DMS114 treated with DMSO at 0.1 percent for 48 hours (cell line): ENCODE measurements around the gene GABRB1.

Source experiments
- DNase-seq: peaks from one replicate; lab custom pipeline; 2025; ENCODE audit not compliant: unreplicated experiment; lab: John Stamatoyannopoulos, UW

GABRB1 gene

GRCh38 chr4:47465004-47465403 lies 433.6 kb downstream of the GABRB1 start:
- no peak for DNase-seq

DNA sequence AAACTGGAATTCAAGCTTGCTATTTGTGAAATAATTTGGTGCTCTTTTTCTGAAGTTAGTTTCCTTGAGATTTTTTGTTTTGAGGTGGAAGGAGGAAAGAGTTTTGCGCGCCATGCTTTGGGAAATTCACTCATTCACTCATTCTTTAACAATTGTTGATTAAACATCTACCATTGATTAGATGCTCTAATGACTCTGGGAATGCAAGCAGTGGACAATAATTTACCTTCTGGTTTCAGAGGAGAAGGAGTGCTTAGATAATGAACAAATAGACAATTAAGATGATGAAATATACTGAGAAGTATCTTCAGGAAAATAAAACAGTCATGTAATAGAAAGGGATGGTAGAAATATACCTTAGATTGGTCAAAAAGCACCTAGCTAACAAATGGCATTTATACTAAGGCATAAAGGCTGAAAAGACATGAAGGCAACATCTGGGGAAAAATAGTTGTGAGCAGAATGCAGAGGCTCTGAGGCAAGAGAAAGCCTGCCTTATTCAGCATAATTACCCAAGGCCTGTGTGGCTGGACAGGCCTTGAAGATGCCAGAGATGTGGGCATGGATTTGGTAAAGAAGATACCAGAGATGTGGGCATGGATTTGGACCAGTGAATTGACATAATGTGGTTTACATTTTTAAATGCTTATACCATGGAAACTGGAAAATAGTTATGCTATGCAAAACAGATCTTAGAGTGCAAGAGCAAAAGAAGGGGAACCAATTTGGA lies 434.9 kb downstream of the GABRB1 start:
- no peak for DNase-seq

GRCh38 chr4:47468706-47469365 lies 437.5 kb downstream of the GABRB1 start:
- DNase-seq, result no peak

DNA sequence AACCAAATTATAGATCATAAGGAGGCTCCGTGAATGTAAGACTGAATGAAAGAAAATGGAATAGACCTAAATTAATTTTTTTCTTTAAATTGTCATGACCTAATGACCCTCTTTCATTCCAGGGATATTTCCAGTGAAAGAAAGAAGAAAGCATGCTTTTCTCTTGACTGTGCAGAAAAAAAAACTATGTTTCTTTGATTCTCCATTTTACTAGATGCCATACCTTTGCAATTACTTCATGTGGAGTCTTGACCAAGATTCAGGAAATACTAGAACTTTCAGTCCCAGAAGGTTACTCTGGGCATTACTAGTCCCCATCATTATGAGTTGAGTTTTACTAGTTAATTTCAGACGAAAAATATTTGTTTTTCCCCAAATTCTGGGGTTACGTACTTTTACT lies 438.6 kb downstream of the GABRB1 start:
- no peak for DNase-seq

GRCh38 chr4:47471064-47471463 lies 439.7 kb downstream of the GABRB1 start:
- no peak for DNase-seq

- no peak for DNase-seq
Observed at GRCh38 chr4:47471591-47471990, 440.2 kb downstream of the GABRB1 start.

DNA sequence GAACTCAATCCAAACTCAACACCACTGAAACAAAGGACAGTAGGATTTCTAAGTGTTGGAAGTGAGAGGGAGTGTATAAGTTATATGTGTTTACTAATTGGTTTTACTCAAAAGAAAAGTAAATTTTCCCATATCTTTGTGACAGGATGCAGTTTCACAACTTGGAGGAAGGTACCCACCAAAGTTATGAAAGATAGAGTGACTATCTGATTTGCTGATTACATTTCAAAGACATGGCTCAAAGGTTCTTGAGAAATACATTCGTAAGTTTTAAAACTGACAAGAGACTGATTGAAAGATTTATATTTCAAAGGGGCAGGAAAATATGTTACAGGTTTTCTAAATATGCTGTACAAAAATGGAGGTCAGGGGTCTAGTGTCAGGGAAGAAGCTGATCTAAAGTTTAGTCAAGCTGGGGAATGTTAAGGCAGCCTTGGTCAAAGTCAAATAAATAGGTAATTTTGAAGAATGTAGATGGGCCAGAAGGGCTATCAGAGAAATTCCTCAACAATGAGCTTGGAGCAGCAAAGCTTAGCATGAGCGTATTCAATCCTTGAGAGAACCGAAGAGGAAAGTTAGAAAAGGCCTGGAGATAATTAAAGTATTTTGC lies 441.9 kb downstream of the GABRB1 start:
- no peak for DNase-seq

DNA sequence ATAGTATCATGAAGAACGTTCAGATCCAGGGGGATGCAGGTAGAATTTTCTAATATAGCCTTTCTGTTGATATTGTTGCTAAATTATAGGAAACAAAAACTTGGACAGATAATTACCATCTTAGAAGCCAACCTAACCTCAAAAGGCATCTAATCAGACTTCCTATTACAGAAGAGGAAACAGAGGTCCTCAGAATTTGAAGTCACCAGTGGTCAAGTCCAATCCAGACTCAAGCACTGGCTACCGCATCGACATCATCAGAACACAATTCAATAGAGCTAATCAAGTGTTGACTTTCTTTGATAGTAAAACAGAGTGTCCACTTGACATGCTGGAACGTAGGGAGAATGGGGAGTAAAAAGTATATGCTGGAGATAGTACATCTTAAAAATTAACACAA lies 443.4 kb downstream of the GABRB1 start:
- no peak for DNase-seq

GRCh38 chr4:47475411-47475810 lies 444.0 kb downstream of the GABRB1 start:
- no peak for DNase-seq
